Measurements from ENCODE around the gene SPECC1. TPM values are rescaled to one million over a fixed set of nuclear protein-coding genes. Genes with fewer than 3 reads are reported as not detected.
"Not testable (repeated sequence)": the region's sequence is repeated elsewhere in the genome, so short reads cannot be mapped to it uniquely, and the experiment has no call there.

The SPECC1 gene
- total RNA-seq, 1 donor from 2014 or later = 13.6 TPM

DNA sequence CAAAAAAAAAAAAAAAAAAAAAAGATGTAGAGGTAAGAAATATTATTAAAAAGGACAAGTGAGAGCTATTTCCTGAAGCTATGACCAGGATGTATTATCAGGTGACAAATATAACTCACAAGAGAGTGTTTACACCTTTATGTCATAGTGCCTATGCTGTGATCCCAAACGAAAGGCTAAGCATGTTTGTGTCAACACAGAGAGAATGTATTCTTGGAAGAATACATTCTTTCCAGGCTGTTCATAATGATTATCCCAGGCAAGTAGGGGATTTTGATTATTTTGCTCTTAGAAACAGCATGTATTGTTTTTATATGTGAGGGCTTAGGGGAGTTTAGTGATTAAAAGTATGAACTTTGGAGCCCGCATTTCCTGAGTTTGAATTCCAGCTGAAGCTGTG lies 175.0 kb downstream of the SPECC1 start:
- Histone ChIP-seq H3K4me3 (ENCODE audit: low read length in 3 of 3) (no peak overlapping the region), H3K9me3 (ENCODE audit: control insufficient read depth in 3 of 3, low read length in 3 of 3) (no peaks in the 10 kb centered on the region), H3K27me3 (ENCODE audit: control insufficient read depth in 3 of 3, insufficient read depth in 3 of 3, low read length in 3 of 3) (no peaks in the 10 kb centered on the region), H3K36me3 (ENCODE audit: control insufficient read depth in 3 of 3, insufficient read depth in 3 of 3, low read length in 3 of 3) (no peaks in the 10 kb centered on the region), H3K4me1 (ENCODE audit: control insufficient read depth in 3 of 3, insufficient read depth in 3 of 3, low read length in 3 of 3) (no peaks in the 10 kb centered on the region), H3K27ac (ENCODE audit: low read depth, low read length) (no peak overlapping the region), H3K9ac (ENCODE audit: low read depth in 1 of 3, low read length in 3 of 3) (no peak overlapping the region)

DNA sequence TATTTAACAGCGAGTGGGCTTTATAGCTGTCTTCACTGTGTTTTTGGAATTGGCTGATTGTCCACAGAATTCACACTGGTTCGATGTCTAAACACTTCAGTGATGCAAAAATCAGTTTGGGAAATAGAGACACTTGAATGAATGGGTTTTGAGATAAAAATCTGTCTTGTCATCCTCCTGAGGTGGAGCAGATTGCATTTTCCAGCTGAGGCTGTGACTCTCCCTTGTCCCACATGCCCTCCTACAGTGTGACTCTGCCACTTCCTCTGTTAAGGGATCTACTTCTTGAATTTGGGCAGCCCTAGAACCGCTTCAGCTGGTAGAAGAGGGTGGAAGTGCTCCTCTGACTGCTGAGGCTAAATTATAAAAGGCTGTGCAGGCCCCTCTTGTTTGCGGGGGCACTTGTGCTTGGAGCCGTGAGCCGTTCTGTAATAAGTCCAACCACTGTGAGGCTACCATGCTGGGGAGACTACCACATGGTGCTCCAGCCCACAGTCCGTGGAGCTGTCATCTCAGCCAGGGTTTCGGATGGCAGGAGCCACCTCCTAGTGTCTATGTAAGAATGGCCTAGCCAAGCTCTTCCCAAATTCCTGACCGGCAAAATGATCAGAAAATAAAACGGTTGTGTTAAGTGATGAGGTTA lies 175.9 kb downstream of the SPECC1 start:
- Histone ChIP-seq H3K9ac (ENCODE audit: low read depth in 1 of 3, low read length in 3 of 3) (no peak overlapping the region), H3K27ac (ENCODE audit: low read depth, low read length) (no peak overlapping the region), H3K36me3 (ENCODE audit: control insufficient read depth in 3 of 3, insufficient read depth in 3 of 3, low read length in 3 of 3) (no peaks in the 10 kb centered on the region), H3K4me1 (ENCODE audit: control insufficient read depth in 3 of 3, insufficient read depth in 3 of 3, low read length in 3 of 3) (no peaks in the 10 kb centered on the region), H3K4me3 (ENCODE audit: low read length in 3 of 3) (no peak overlapping the region), H3K27me3 (ENCODE audit: control insufficient read depth in 3 of 3, insufficient read depth in 3 of 3, low read length in 3 of 3) (no peaks in the 10 kb centered on the region), H3K9me3 (ENCODE audit: control insufficient read depth in 3 of 3, low read length in 3 of 3) (no peaks in the 10 kb centered on the region)

DNA sequence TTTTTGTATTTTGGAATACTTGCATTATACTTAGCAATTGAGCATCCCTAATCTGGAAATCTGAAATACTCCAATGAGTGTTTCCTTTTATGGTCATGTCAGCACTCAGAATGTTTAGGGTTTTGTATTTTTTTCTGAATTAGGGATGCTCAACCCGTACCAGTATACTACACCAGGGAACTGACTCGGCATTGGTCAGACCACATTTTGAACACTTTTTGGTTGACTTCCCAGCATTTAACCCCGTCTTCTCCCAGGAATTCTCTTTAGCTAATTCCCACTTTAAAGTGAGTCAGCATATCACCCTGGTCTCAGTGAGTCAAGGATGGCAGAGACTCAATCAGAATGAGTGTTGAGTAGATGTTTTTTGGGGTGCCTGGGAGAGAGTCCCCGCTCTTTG lies 177.9 kb downstream of the SPECC1 start:
- no peaks in the 10 kb centered on the region for H3K9me3 ChIP-seq (ENCODE audit: control insufficient read depth in 3 of 3, low read length in 3 of 3)
- no peaks in the 10 kb centered on the region for H3K36me3 ChIP-seq (ENCODE audit: control insufficient read depth in 3 of 3, insufficient read depth in 3 of 3, low read length in 3 of 3)
- no peak overlapping the region for H3K9ac ChIP-seq (ENCODE audit: low read depth in 1 of 3, low read length in 3 of 3)
- no peaks in the 10 kb centered on the region for H3K4me1 ChIP-seq (ENCODE audit: control insufficient read depth in 3 of 3, insufficient read depth in 3 of 3, low read length in 3 of 3)
- no peak overlapping the region for H3K27ac ChIP-seq (ENCODE audit: low read depth, low read length)
- H3K4me3 ChIP-seq (ENCODE audit: low read length in 3 of 3) = no peak overlapping the region
- no peaks in the 10 kb centered on the region for H3K27me3 ChIP-seq (ENCODE audit: control insufficient read depth in 3 of 3, insufficient read depth in 3 of 3, low read length in 3 of 3)

DNA sequence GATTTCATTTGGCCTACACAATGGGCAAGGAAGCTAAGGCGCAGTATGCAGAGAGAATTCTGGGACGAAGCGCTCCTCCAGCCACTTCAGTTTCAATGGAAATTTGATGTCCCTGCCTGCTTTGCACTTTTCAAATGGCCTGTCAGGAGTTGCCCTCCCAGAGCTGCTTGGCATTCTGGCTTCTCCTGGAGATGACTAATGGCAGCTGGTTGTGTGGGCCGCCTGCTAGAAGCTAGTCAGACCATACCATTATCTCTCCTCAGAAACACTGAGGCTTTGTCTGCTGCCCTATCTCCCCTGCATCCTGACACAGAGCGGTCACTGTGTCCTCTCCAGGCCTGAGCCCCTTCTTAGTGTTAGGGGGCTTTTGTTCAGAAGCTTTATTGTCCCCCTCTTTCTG lies 180.1 kb downstream of the SPECC1 start:
- no peaks in the 10 kb centered on the region for H3K27me3 ChIP-seq (ENCODE audit: control insufficient read depth in 3 of 3, insufficient read depth in 3 of 3, low read length in 3 of 3)
- no peak overlapping the region for H3K27ac ChIP-seq (ENCODE audit: low read depth, low read length)
- H3K9ac ChIP-seq (ENCODE audit: low read depth in 1 of 3, low read length in 3 of 3) = no peak overlapping the region
- no peaks in the 10 kb centered on the region for H3K4me1 ChIP-seq (ENCODE audit: control insufficient read depth in 3 of 3, insufficient read depth in 3 of 3, low read length in 3 of 3)
- no peaks in the 10 kb centered on the region for H3K36me3 ChIP-seq (ENCODE audit: control insufficient read depth in 3 of 3, insufficient read depth in 3 of 3, low read length in 3 of 3)
- H3K9me3 ChIP-seq (ENCODE audit: control insufficient read depth in 3 of 3, low read length in 3 of 3) = no peaks in the 10 kb centered on the region
- H3K4me3 ChIP-seq (ENCODE audit: low read length in 3 of 3) = no peak overlapping the region

DNA sequence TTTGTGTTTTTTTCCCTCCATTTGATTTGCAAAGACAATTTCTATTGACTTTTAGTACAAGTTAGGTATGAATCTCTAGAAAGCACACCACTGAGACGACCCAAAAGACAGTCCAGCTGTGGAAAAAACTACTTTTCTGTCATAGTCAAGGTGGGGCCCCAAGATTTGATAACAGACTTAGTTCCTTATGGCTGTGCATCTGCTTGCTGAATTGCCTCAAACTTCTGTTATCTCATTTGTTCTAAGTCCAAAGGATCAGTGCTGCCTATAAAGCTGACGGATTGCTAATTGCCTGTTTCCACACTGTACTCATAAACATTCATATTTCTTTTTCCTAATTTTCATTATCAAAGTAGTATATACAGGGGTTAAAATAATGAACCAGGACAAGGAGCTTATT lies 180.8 kb downstream of the SPECC1 start:
- Histone ChIP-seq H3K9ac (ENCODE audit: low read depth in 1 of 3, low read length in 3 of 3) (no peak overlapping the region), H3K27me3 (ENCODE audit: control insufficient read depth in 3 of 3, insufficient read depth in 3 of 3, low read length in 3 of 3) (no peaks in the 10 kb centered on the region), H3K27ac (ENCODE audit: low read depth, low read length) (no peak overlapping the region), H3K4me3 (ENCODE audit: low read length in 3 of 3) (no peak overlapping the region), H3K9me3 (ENCODE audit: control insufficient read depth in 3 of 3, low read length in 3 of 3) (no peaks in the 10 kb centered on the region), H3K36me3 (ENCODE audit: control insufficient read depth in 3 of 3, insufficient read depth in 3 of 3, low read length in 3 of 3) (no peaks in the 10 kb centered on the region), H3K4me1 (ENCODE audit: control insufficient read depth in 3 of 3, insufficient read depth in 3 of 3, low read length in 3 of 3) (no peaks in the 10 kb centered on the region)

DNA sequence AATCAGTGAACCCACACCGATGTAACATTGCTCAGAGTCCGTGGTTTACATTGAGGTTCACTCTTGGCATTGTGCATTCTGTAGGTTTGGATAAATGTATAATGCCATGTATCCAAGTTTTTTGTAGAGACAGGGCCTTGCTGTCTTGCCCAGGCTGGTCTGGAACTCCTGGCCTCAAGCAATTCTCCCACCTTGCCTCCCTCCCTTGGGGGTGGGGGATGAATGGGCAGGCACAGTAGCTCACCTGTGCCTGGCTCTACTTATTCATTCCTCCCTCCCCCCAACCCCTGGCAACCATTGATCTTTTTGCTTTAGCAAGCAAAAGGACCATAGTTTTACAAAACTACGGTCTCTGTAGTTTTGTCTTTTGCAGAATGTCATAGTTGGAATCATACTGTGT lies 181.4 kb downstream of the SPECC1 start:
- no peaks in the 10 kb centered on the region for H3K27me3 ChIP-seq (ENCODE audit: control insufficient read depth in 3 of 3, insufficient read depth in 3 of 3, low read length in 3 of 3)
- H3K4me1 ChIP-seq (ENCODE audit: control insufficient read depth in 3 of 3, insufficient read depth in 3 of 3, low read length in 3 of 3) = no peaks in the 10 kb centered on the region

DNA sequence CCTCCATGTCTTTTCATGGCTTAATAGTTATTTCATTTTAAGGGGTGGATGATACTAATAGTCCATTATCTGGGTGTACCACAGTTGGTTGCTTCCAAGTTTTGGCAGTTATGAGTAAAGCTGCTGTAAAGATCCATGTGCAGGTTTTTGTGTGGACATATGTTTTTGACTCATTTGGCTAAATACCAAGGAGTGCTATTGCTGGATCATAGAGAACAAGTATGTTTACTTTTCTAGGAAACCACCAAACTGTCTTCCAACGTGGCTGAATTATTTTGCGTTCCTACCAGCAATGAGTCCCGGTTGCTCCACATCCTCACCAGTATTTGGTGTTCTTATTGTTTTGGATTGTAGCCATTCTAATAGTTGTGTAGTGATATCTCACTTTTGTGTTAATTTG lies 181.9 kb downstream of the SPECC1 start:
- Histone ChIP-seq H3K9ac (ENCODE audit: low read depth in 1 of 3, low read length in 3 of 3) (no peak overlapping the region), H3K4me1 (ENCODE audit: control insufficient read depth in 3 of 3, insufficient read depth in 3 of 3, low read length in 3 of 3) (no peaks in the 10 kb centered on the region), H3K27me3 (ENCODE audit: control insufficient read depth in 3 of 3, insufficient read depth in 3 of 3, low read length in 3 of 3) (no peaks in the 10 kb centered on the region)

More for the DNA sequence above, 181.4 kb downstream of the SPECC1 start:
- Histone ChIP-seq H3K27ac (ENCODE audit: low read depth, low read length) (no peak overlapping the region), H3K36me3 (ENCODE audit: control insufficient read depth in 3 of 3, insufficient read depth in 3 of 3, low read length in 3 of 3) (no peaks in the 10 kb centered on the region), H3K4me3 (ENCODE audit: low read length in 3 of 3) (no peak overlapping the region), H3K9me3 (ENCODE audit: control insufficient read depth in 3 of 3, low read length in 3 of 3) (no peaks in the 10 kb centered on the region), H3K9ac (ENCODE audit: low read depth in 1 of 3, low read length in 3 of 3) (no peak overlapping the region)

DNA sequence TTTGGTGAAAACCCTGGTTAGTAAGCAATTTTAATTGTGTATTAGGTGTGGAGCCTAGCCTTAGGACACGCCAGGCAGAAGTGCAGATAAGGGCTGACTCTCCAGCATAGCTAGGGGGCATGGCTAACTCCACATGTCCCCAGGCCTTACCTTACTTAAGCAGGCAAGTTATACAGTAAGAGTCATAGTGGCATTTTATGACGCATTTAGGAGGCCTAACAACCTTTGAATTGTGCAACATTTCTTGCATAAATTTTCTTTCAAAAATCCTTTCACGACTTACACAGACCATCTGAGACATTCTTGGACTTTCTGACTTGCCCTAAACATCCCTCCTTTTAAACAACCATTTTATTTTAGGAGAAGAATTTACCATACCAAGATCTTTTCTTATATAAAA lies 187.1 kb downstream of the SPECC1 start:
- not testable (repeated sequence) for H3K4me3 ChIP-seq (ENCODE audit: low read length in 3 of 3); H3K27me3 ChIP-seq (ENCODE audit: control insufficient read depth in 3 of 3, insufficient read depth in 3 of 3, low read length in 3 of 3); H3K27ac ChIP-seq (ENCODE audit: low read depth, low read length); H3K9me3 ChIP-seq (ENCODE audit: control insufficient read depth in 3 of 3, low read length in 3 of 3); H3K9ac ChIP-seq (ENCODE audit: low read depth in 1 of 3, low read length in 3 of 3); H3K4me1 ChIP-seq (ENCODE audit: control insufficient read depth in 3 of 3, insufficient read depth in 3 of 3, low read length in 3 of 3); H3K36me3 ChIP-seq (ENCODE audit: control insufficient read depth in 3 of 3, insufficient read depth in 3 of 3, low read length in 3 of 3)

More for the DNA sequence above, 181.9 kb downstream of the SPECC1 start:
- Histone ChIP-seq H3K4me3 (ENCODE audit: low read length in 3 of 3) (no peak overlapping the region), H3K36me3 (ENCODE audit: control insufficient read depth in 3 of 3, insufficient read depth in 3 of 3, low read length in 3 of 3) (no peaks in the 10 kb centered on the region), H3K27ac (ENCODE audit: low read depth, low read length) (no peak overlapping the region), H3K9me3 (ENCODE audit: control insufficient read depth in 3 of 3, low read length in 3 of 3) (no peaks in the 10 kb centered on the region)

DNA sequence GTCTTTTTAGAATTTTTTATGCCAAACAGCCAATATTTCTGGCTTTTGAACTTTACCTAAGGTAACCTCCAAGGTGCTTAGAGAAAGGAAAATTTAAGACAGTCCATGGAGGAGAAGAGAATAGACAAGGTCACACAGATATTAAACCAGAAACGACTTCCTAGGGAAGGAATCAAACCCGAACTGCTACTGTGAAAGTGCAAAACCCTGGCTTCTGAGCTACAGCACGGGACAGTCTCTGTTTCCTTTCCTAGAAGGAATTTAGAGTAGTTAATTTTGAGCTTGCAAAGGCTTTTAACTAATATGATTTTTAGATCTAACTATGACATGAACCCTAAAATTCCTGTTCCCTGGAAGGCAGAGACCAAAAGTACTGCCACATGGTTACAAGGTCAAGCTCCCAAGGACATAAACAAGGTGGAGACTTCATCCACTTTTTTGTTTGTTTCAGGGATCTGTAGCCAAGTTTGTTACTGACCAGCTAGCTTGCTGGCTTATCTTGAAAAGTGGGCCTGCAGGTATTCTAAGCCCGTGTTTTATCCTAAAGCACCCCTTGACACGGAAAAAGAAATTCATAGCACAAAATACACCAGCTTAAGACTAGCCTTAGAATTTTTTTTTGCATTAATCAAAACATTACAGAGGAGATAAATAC lies 188.2 kb downstream of the SPECC1 start:
- Histone ChIP-seq H3K4me1 (ENCODE audit: control insufficient read depth in 3 of 3, insufficient read depth in 3 of 3, low read length in 3 of 3) (no peaks in the 10 kb centered on the region), H3K27me3 (ENCODE audit: control insufficient read depth in 3 of 3, insufficient read depth in 3 of 3, low read length in 3 of 3) (no peaks in the 10 kb centered on the region), H3K27ac (ENCODE audit: low read depth, low read length) (no peak overlapping the region), H3K36me3 (ENCODE audit: control insufficient read depth in 3 of 3, insufficient read depth in 3 of 3, low read length in 3 of 3) (no peaks in the 10 kb centered on the region), H3K9me3 (ENCODE audit: control insufficient read depth in 3 of 3, low read length in 3 of 3) (no peaks in the 10 kb centered on the region), H3K9ac (ENCODE audit: low read depth in 1 of 3, low read length in 3 of 3) (no peak overlapping the region), H3K4me3 (ENCODE audit: low read length in 3 of 3) (no peak overlapping the region)

DNA sequence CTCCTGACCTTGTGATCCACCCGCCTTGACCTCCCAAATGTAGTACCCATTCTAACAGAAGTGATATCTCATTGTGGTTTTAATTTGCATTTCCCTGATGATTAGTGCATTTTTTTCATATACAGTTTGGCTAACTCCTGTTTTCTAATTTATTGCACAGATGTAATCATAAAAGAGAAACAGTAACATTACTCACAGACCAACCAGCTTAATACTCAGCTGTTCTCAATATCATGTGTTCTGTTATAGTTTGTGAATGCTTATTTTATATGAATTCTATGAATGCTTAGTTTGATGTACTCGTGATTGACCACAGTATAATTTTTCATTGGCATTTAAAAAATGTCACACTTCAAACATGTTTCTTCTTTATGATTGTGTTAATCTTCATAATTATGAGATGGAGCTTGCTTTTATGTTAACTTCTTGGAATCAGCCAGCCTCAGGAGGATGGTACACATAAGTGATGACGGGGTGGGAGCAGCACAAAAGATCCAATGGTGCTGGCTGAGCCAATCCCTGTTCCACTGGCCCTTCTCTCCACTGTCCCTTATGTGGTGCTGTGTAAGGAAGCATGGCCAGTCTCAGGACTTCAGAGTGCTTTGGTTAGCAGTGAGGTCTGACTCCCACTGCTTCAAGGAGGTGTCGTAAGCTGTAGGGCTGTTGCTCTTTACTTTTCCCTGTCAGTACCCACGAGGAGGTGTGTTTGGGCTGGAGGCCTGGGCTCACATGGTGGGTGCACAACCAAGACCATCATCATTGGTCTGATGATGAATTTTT lies 191.0 kb downstream of the SPECC1 start:
- Histone ChIP-seq H3K4me1 (ENCODE audit: control insufficient read depth in 3 of 3, insufficient read depth in 3 of 3, low read length in 3 of 3) (no peaks in the 10 kb centered on the region), H3K9me3 (ENCODE audit: control insufficient read depth in 3 of 3, low read length in 3 of 3) (no peaks in the 10 kb centered on the region), H3K27ac (ENCODE audit: low read depth, low read length) (no peak overlapping the region), H3K9ac (ENCODE audit: low read depth in 1 of 3, low read length in 3 of 3) (no peak overlapping the region), H3K27me3 (ENCODE audit: control insufficient read depth in 3 of 3, insufficient read depth in 3 of 3, low read length in 3 of 3) (no peaks in the 10 kb centered on the region), H3K36me3 (ENCODE audit: control insufficient read depth in 3 of 3, insufficient read depth in 3 of 3, low read length in 3 of 3) (no peaks in the 10 kb centered on the region), H3K4me3 (ENCODE audit: low read length in 3 of 3) (no peak overlapping the region)

All from skeletal muscle tissue (tissue), 4 donors.